ENCODE results near the gene DUOXA1.
"Not testable (repeated sequence)": the region's sequence is repeated elsewhere in the genome, so short reads cannot be mapped to it uniquely, and the experiment has no call there.

DUOXA1 gene

DNA sequence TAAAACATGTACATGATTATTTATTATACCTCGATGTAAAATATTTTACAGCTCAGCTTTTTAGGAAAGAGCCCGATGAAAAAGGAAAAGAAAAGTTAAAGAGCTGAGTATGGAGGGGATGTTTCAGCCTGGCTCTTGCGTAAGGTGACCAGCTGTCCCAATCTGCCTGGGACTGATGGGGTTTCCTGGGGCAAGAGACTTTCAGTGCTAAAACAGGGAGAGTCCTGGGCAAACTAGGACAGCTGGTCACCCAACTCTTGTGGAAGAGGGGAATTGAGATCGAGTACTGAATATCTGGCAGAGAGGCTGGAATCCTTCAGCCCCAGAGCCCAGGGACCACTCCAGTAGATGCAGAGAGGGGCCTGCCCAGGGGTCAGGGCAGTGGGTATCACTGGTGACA, 36.7 kb downstream of the DUOXA1 start:
- DNase-seq (ENCODE audit: low read depth in 2 of 2, low spot score in 1 of 2) = no peak

DNA sequence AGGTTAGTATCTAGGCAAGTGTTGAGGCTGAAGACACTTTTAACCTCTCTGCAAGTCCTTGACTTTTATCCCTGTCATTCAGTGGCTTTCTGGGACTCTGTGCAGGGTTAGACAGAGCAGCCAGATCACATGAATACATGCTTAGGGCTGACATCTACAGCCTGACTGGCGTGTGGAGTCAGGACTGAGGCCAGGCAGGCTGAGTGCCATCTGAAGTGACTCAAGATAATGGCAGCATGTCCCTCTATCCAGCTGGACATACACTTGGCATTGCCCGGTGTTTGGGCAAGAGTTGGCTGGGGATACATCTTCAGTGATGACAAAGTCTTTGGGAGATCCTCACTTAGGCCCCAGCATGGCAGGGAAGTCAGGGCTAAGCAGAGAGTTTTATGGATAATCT, 38.1 kb downstream of the DUOXA1 start:
- DNase-seq (ENCODE audit: low read depth in 2 of 2, low spot score in 1 of 2) = no peak

DNA sequence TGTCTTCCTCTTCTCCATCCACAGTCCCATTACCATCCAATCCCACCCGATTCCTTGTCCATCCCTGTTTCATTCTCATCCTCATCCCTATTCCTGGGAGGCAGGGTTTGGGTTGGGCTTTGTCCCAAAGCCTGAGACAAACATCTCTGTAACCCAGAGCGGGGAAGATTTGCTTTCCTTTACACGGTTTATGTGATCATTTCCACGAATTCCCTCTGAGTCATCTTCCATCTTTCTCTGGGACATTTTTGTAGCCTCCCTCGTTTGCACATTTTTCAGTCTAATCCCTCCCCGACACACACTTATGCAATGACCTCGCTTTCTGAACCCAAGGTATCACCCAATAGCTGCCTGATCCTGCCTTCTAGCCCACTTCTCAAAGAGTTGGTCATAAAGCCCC, 38.5 kb downstream of the DUOXA1 start:
- no peak for DNase-seq (ENCODE audit: low read depth in 2 of 2, low spot score in 1 of 2)

DNA sequence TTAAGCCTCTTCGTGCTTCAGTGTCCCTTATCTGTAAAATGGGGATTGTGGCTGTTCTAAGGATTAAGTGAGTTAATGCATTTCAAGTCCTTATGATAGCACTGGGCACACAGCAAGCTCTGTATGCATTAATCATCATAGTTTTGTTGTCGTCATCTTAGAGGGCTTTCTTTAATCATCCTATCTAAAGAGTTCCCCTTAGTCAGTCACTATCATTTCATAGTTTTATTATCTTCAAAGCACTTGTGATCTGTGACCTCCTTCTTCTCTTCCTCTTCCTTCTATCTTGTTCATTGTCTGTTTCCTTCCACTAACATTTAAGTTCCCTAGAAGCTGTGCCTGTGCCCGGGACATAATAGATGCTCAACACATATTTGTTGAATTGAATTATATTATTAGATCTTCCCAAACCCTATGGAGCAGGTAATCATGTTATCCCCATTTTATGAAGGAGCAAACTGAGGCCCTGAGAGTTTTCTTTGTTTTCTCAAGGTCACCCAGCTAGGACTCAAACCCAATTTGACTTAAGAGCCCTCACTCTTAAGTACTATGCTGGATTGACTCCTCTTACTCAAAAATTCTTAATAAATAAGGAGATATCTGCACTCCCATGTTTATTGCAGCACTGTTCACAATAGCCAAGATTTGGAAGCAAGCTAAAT, 39.8 kb downstream of the DUOXA1 start:
- no peak for DNase-seq (ENCODE audit: low read depth in 2 of 2, low spot score in 1 of 2)

DNA sequence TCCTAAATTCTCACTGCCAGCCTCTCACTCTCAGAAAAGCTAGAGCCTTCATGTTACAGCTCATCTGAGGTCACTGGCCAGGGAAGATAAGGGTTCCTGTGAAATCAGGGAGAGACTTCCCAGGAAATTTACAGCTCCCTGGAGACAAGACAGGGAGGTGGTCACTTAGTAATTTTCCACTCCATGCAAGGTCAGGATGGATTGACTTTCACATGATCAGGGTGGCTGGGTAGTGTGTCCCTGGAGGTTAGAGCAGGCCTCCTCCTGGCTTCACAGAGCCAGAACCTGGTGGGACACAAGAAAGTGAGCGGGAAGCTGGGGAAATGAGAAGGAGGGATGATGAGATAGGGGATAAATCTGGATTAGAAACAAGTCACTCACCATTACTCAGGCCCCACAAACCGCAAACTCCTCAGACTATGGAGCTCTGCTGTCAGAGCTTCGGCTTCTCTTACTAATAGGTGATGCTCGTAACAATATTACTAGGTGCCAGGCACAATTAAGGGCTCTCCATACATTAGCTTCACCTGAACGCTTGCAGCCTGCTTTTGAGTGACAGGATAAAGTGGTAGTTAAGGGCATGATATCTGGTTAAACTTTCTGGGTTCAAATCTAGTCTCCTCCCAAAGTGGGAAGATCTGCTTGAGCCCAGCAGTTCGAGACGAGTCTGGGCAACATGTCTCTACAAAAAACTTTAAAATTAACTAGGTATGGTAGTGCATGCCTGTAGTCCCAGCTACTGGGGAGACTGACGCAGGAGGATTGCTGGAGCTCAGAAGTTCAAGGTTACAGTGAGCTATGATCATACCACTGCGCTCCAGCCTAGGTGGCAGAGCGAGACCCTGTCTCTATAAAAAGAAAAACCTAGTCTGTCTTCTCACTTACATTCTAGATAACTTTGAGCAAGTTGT, 40.6 kb downstream of the DUOXA1 start:
- DNase-seq (ENCODE audit: low read depth in 2 of 2, low spot score in 1 of 2) = no peak

DNA sequence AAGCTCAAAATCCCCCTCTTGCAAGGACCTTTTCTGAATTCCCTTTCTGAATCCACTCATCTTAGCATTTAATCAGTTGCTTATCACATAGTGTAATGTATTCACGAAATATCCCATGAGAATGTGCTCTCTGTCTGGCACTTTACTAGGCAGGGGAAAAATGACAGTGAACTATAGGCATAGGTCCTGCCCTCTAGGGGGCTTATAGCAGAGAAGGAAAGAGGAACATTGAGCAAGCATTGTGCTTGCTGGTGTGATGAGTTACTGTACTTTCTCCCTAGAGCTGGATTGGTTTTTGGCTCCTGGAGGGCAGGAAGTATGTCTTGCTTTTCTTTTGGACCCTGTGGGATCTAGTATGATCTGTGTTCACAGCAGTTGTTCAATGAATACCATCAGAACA, 42.2 kb downstream of the DUOXA1 start:
- no peak for DNase-seq (ENCODE audit: low read depth in 2 of 2, low spot score in 1 of 2)

DNA sequence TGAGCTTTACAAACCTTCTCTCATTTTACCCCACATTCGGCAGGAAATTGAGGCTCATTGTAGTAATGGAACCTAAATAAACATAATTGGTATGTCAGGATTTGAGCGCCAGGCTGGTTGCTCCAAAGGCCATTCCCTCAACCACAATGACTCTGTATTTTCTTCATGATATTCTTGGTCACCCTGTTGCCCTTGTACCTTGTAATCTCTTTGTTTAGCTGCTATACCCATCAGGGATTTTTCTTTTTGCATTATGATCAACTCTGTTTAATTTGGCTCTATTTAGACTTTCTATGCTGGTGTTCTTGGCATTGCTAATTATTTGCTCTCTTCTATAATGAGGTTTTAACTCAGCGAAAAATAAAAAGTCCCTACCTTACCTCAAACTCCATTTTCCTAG, 45.5 kb downstream of the DUOXA1 start:
- no peak for DNase-seq (ENCODE audit: low read depth in 2 of 2, low spot score in 1 of 2)

DNA sequence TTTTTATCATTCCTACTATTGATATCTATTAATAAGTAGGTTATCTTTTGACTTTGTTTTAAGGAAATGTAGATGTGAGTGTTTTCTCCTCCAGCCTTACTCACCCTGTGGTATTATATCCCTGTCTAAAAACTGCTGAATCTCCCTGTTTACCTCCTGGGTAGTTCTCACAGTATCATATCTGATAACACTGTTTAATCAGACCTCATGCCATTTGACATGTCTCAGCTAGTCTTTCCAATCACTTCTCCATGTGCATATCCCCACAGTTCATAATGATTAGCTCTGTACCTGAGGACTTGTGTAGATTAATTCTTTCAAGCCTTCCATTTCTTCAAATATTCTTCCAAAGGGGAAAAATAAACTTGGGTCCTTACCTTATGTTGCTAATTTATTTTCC, 46.5 kb downstream of the DUOXA1 start:
- DNase-seq (ENCODE audit: low read depth in 2 of 2, low spot score in 1 of 2) = no peak

DNA sequence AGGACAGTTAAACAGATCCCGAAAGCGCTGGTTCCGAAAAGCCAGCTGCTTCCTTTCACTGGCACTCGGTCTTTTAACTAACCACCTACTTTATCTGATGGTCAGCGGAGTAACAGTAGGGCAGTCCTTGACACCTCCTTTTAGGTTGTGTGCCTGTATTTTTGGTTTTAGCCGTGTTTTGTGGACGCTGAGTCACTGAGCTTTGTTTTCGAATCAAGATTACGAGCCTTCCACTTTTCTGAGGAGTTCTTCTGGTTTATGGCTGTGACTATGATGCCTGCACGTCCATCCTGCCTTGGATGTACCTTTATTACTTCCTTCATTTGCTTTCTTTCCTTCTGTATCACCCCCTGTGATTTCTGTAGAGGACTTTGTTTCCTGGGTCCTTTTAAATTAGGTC, 47.3 kb downstream of the DUOXA1 start:
- DNase-seq (ENCODE audit: low read depth in 2 of 2, low spot score in 1 of 2) = not testable (repeated sequence)

DNA sequence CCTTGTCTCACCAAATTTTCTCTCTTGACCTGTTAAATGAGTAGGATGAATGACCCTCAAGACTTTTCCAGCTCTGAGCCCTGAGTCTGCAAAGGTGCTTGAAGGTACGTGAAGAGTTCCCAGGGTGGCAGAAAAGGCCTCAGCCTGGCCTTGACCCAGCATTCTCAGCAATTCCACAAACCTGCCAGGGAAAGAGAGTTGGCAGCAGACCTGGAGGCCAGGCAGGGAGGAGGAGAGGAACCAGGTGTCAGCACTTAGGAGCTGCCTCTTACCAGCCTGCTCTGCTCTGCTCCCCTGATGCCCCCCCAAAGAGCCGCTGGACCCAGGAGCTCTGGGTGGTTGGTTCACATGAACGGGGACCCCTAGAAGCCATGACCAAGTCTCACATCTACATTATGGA, 49.1 kb downstream of the DUOXA1 start:
- not testable (repeated sequence) for DNase-seq (ENCODE audit: low read depth in 2 of 2, low spot score in 1 of 2)

DNA sequence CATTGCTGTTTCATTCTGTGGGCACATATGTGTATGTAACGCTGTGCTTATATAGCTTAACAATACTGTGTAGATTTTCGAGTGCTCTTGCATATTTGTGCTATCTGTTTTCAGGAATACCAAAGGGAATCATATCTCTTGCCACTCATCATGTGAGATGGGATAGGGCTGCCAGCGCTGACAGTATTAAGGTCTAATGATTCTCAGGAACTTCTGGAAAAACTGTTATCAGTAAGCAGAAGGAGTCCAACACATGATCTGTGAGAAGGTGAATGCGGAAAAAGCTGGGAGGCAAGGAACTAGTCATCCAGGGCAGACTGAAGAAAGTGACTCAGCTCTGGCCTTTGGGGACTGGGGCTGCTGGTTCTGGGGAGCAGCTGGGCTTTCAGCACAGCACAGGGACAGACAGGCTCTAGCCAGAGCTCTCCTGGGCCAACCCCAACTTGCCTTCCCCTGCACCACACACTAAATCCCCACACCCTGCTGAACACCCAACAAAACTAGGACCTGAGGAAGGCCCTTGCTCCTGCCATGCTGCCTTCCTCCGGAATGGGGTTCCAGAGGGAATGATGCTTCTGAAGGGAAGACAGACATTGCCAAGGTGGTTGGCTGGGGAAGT, 49.9 kb downstream of the DUOXA1 start:
- not testable (repeated sequence) for DNase-seq (ENCODE audit: low read depth in 2 of 2, low spot score in 1 of 2)

DNA sequence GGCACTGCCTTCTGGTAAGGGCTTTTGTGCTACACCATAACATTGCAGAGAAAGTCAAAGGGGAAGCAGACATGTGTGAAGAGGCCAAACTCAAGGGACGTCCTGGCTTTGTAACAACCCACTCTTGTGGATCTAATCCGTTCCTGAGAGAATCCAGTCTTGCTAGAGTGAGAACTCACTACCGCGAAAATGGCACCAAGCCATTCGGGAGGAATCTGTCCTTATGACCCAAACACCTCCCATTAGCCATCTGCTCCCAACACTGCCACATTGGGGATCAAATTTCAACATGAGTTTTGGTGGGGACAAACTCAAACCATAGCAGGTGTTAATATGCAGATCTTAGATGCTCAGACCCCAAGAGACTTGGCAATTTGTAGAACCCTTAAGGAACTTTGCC, 50.5 kb downstream of the DUOXA1 start:
- DNase-seq (ENCODE audit: low read depth in 2 of 2, low spot score in 1 of 2) = not testable (repeated sequence)

DNA sequence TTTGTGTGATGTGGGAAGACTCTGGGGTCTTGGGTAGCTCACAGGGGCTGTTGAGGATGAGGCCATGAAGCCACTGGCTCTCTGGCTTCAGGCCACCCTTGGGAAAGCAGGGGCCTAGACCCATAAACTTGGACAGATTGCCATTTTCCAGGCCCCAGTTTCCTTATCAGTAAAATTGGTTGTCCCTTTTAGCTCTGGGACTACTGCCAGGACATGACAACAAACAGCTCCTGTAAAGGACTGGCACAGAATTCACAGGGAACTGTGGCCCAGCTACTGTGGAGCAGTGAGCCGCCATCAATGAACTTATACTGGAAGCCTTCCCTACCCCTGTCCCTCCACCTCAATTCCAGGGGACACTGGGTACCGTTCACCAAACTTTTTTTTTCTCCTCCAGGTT, 52.3 kb downstream of the DUOXA1 start:
- not testable (repeated sequence) for DNase-seq (ENCODE audit: low read depth in 2 of 2, low spot score in 1 of 2)

DNA sequence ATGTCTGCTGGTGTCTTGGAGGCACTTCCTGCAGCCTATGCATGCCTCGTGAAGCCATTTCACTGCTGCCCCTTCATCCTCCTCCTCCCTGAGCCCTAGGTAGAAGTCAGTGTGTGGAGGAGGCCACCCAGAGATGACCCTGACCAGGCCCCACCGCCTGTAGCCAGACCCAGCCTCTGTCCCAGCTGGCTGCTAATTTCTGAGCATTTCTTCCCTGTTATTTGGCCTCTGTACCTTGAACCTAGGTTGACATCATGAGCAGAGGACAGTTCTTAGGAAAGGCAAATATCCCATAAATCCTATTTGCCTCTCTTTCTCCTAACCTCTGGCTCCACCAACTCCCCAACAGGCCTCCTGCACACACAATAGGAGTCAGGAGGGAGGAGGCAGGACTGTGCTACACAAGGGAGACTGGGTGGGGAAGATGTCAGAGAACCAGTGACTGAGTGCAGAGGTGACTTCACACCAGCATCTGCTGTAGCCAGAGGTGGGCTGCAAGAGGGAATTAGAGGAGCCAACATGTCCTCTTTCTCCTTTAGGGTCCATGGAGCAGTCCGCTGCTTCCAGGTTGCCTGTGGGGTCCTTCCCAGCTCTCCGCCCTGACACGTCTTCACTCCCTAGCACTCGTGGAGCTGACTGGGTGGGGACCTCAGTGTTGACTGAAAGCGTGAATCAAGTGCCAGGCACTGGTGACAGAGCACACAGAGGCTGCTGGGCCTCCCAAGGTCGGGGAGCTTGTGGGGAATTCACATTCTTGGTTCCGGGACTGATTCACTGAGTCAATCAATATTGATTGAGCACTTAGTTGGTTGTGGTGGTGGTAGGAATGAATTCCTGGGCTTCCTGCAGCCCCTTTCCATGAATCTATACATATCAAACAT, 54.0 kb downstream of the DUOXA1 start:
- not testable (repeated sequence) for DNase-seq (ENCODE audit: low read depth in 2 of 2, low spot score in 1 of 2)

DNA sequence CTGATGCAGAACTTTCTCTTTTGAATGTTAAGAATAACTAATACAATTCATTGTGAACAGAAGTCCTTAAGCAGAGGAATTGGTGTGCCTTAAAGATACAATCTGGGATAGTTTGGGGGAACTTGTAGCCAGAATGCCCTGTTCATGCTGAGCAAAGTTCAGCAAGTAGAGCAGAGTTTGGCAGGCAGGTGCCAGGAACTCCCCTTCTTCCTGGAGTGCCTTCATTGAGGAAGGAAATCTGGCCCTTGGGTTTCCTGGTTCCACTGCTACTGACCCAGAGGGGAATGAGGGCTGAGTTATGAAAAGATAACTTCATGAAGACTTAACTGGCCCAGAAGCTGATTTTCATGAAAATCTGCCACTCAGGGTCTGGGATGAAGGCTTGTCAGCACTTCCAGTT, 56.1 kb downstream of the DUOXA1 start:
- DNase-seq (ENCODE audit: low read depth in 2 of 2, low spot score in 1 of 2) = not testable (repeated sequence)

DNA sequence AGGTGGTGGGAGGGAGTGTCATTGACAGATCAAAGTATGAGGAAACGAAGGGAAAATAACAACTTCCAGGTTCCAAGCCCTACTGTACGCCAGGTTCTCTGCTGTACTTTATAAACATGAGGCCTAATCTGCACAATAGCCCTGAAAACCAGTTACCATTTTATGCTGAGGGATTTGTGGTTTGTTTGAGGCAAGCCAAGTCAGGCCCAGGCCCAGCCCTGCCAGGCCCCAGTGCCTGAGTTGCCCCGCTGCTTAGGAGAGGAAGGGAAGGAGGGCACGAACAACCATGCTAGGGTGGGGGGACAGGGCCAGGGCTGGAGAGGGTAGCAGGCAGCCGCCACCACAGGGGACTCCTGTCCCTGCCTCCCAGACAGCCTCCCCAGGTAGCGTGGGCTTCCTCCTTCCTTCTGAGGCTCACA, 59.7 kb downstream of the DUOXA1 start:
- DNase-seq (ENCODE audit: low read depth in 2 of 2, low spot score in 1 of 2) = not testable (repeated sequence)
